Measurements from ENCODE around the gene FBN3.

Gene FBN3

DNA sequence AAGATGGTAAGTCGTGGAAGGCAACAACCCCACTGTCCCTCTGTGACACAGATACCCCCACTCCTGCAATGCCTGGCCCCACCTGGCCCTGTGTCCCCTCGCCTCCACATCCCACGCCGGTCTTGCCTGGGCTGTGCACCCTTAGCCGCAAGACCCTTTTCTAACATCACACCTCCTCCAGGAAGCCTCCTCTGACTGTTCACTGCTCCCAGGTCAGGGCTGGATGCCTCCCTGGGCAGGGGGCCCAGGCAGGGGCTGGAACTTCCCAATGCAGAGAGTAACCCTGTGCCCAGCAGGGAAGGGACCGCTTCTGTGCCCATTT is 1.3 kb downstream of the FBN3 start:
- no peak for DNase-seq

DNA sequence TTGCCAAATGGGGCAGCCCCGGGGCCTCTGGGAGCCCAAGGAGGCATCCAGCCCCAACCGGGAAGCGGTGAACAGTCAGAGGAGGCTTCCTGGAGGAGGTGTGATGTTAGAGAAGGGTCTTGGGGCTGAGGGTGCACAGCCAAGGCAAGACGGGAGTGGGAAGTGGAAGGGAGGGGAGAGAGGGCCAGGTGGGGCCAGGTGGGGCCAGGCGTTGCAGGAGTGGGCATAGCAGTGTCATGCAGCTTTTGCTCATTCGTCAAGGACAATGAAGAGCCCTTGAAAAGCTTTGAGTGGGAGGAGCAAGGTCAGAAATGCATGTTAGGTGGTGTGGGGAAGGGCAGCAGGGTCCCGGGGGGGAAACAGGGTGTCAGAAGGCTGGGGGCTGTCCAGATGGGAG is 1.8 kb downstream of the FBN3 start:
- no peak for DNase-seq

DNA sequence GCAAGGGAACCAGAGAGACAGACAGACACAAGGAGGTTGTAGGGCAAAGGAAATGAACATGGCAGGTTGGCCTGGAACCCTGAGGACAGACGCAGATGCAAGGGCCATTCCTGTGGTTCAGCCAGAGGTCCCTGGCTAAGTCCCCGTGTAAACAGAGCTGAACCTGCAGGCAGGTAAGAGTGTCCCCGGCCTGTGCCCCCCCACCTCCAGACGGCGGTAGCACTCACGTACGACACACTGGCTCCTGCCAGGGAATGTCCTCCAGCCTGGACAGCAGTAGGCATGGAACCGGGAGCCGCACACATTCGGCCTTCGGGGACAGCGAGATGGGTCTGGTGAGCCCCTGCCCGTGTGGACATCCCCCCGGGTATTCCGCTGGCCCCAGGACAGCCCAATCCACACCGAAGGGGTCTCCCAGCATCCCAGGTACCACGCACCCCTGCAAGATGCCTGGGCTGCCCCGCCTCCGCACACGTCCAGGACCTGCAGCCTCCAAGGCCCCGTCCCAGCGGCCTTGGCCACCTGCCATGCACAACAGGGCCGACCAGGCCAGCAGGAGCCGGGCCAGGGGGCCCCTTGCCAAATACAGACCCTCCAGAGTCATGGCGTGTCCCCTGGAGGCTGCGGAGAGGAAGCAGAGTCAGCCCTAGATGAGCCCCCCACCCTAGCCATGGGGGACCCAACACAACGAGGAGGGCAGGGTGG is 2.4 kb downstream of the FBN3 start:
- no peak for DNase-seq

DNA sequence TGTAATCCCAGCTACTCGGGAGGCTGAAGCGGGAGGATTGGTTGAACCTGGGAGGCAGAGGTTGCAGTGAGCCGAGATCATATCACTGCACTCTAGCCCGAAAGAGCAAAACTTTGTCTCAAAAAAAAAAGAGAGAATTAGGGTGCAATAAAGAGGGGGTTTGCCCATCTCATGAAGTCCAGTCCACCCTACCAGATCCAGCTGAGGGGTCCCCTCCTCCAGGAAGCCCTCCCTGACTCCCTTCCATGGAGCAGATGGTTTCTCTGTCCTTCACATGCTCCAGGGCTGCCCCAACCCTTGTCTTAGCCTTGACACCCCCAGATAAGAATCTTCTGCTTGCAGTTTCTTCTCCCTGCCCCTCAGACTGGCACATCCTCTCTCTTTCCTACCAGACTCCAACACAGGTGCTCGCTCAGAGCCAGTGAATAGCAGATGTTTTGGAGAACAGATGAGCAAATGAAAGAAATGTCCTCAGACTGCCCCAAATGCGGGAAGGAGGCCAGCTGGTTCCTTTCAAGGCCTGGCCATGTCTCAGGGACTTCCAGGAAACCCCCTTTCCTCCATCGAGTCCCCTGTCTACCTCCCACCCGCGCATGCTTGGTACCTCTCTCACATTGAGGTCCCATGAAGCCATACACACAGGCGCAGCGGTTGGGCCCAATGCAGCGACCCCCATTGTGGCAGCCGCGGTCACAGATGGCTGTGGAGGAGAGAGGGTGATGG is 5.0 kb downstream of the FBN3 start:
- DNase-seq, result no peak

DNA sequence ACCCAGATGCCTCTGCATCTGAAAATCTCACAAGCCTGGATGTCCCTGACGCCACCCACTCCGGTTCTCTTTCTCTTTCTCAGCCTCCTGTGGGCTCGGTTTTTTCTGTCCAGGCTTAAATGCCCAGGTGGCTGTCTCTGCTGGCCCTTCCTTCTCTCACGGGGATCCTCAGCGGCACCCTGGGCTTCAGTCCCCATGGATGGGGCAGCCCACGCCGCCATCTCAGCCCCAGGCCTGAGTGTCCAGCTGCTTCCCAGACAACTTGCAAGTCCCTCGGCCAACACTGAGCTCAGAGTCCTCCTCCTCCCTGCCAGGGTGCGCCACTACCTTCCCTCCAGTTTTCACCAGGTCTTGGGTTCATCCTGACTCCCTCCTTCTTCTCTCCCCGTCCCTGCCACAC is 6.4 kb downstream of the FBN3 start:
- no peak for DNase-seq

DNA sequence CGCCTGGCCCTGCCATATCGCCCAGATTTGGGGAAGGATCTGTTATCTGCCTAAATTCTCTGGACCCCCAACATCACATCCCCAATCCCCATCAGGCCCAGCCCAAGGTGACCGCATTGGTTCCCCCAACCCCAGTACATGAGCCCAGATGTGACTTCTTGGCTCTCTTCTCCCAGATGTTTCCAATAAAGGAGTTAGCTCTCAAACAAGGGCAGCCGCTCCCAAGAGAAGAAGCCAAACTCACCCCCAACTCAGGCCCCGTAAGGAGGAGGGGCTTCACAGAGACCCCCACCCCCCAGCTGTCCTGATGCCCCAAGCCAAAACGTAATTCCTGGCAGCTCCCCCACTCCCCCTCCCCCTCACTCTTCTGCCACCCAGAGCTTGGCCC is 6.9 kb downstream of the FBN3 start:
- DNase-seq, result no peak

DNA sequence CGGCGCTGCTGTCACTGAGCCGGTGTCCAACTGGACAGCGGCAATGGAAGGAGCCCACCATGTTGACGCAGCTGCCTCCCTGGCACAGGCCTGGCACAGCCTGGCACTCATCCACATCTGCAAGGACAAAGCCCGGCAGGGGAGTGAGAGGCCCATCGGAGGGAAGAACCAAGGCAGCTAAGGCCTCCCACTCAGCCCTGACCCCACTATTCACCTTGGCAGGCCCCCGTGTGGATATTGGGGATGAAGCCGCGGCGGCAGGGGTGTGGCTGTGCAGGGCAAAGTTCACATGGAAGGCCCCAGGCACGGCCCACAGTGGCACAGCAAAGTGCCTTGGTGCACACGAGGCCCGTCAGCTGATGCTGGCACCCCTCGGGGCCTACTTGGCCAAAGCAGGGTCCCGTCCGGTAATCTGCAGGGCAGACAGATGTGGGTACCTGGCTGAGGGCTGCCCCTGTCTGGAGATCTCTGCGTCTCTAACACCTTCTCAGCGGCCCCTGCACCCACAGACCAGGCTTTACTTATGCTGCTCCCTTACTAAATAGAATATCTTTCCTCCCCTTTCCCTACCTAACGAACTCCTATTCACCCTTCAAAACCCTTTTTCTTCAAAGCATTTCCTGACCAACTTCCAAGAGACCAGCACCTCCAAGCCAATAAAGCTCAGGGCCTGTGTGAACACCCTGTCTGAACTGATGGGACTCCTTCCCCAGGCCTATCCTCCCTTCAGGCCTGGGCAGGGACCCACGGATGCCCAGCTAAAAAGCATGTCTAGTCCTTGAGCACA is 7.5 kb downstream of the FBN3 start:
- DNase-seq, result no peak

DNA sequence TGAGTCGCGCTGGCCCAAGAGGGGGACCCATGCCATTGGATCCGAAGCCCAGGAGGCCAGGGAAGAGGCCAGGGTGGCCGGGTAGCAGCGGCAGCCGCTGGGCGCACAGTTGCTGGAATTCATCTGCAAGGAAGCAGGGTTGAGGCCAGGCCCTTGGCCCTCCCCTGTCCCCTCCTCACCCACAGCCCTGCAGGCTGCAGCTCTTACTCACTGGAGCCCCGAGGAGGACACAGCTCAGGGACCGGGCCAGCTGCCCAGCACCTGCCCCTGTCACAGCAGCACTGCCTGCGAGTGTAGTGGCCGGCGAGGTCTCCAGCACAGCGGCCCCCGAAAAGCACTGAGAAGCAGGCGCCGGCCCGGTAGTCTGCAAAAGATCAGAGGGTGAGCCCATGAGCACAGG is 11.2 kb downstream of the FBN3 start:
- no peak for DNase-seq

DNA sequence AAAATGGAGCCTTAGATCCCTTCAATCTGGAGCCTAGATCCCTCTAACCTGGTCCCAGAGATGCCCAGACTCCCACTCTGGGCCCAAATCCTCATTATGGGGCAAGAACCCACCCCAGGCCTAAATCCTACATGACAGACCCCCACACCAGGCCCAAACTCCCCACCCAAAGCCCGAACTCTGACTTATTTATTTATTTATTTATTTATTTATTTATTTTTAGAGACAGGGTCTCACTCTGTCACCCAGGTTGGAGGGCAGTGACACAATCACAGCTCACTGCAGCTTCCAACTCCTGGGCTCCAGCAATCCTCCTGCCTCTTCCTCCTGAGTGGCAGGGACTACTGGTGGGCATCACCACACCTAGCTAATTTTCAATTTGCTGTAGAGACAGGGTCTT is 12.0 kb downstream of the FBN3 start:
- no peak for DNase-seq

DNA sequence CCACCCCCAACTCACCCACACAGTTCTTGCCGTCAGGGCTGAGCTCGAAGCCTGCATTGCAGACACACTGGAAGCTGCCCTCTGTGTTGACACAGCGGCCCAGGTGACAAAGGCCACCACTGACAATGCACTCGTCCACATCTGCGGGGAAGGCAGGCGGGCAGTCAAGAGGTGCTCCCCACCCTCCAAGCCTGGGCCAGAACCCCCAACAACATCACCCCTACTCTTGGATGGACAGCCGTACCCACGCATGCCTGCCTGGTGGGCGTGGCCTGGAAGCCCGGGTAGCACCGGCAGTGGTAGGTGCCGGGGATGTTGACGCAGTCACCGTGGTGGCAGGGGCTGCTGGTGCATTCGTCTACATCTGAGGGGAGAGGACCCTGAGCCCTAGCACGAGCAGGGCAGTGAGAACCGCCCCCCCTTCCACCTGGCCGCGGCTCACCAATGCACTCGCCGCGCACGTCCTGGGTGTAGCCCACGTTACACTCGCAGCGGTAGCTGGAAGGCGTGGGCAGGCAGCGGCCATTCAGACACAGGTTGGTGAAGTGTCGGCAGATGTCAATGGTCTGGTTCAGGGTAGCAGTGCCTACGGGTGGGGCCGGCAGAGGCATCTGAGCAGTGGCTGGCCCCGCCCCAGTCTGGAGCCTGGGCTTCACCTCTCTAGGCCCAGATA is 13.3 kb downstream of the FBN3 start:
- no peak for DNase-seq

DNA sequence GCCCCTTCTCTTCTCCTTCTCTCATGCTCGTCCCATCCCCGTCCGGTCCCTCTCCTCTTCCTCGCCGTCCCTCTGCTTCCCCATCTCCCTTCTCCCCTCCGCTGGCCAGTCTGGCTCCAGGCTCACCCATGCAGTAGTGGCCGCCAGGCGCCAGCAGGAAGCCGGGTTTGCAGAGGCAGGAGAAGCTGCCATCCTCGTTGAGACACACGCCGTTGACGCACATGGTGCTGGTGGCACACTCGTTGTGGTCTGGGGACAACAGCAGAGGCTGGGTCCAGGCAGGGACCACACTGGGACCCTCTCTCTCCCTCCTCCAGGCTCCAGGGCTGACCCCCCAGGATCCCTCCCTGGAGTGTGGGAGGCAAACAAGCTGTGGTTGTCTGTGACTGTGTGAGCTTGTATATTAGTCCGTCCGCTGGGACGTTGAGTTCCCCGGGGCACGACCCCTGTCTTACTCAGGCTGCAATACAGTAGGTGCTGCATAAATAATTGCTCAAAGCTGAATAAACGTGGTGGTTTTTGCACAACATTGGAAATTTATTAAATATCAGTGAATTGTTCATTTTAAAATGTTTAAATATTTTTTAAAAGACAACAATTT is 16.4 kb downstream of the FBN3 start:
- DNase-seq, result no peak

DNA sequence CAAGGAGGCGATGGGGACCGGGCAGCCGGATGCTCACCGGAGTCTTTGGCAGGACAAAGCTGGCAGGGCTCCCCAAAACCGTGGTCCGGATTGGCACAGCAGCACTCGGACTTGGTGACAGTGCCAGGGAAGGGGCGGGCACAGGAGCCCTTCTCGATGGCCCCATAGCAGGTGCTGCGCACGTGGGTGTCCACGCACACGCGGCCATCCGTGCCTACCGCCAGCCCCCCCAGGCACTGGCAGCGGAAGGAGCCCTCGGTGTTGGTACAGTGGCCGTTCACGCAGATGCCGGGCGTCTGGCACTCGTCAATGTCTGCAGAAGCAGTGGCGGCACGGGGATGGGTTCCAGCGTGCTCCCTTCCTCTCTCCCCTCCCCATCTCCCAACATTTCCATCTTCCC is 17.9 kb downstream of the FBN3 start:
- DNase-seq, result no peak

DNA sequence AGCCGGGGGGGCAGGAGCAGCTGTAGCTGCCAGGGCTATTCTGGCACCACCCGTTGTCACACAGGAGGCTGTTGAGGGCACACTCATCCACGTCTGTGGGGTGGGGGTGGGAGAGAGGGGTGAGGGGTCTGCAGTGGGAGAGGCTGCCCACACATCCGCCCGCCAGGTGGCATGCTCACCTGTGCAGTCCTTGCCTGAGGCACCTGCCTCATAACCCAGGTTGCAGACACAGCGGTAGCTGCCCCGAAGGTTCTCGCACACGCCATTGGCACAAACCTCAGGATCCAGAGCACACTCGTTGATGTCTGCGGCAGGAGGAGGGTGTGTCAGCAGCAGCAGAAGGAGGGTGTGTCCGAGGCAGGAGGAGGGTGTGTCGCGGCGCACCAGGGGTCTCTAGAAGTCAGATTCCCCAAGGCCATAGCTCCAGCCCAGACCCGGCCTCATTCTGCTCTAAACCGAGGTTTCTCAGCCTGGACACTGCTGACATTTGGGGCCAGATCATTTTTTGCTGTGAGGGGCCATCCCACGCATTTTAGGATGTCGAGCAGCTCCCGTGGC is 20.3 kb downstream of the FBN3 start:
- DNase-seq, result no peak

DNA sequence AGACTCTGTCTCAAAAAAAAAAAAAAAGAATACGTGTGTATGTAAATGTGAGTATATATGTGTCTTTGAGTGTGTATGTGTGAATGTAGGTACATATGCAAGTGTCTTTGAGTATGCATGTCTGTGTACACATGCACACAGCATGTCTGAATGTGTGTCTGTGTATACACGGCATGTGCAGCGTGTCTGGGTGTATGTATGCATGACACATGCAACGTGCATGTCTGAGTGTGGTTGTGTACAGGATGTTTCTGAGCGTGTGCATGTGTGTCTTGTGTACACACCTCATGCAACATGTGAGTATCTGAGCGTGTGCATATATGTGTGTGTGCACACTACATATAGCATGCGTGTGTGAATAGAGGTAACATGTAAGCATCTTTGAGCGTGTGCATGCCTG is 20.8 kb downstream of the FBN3 start:
- DNase-seq, result no peak

DNA sequence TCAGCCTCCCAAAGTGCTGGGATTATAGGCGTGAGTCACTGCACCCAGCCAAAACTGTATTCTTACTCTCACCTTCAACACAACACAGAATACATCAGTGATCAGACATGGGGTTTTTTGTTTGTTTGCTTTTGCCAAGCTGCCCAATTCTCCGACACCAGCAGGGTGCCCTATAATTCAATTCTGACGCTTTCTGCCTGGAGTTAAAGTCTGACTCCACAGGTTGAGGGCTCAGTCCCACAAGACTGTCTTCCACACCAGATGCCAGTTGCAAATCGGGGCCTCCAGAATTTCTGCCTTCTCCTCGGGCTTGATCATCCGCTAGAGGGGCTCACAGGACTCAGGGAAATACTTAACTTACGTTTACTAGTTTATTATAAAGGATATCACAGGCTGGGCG is 22.1 kb downstream of the FBN3 start:
- DNase-seq, result no peak

DNA sequence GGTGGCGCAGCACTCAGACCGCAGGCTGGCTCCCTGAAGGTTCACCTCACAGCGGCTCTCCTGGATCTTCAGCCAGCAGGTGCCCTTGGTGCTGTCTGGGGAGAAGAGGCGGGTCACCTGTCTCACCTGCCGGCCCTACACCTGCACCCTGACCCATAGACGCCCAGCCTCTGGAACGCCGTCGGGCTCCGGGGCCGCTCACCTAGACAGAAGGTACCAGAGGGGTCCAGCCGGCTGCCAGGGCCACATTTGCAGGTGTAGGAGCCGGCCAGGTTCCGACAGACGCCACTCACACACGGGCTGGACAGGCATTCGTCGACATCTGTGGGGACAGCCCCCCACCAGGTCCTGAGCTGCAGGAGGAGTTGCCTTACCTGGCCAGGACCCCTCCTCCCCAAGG is 22.9 kb downstream of the FBN3 start:
- DNase-seq, result no peak

DNA sequence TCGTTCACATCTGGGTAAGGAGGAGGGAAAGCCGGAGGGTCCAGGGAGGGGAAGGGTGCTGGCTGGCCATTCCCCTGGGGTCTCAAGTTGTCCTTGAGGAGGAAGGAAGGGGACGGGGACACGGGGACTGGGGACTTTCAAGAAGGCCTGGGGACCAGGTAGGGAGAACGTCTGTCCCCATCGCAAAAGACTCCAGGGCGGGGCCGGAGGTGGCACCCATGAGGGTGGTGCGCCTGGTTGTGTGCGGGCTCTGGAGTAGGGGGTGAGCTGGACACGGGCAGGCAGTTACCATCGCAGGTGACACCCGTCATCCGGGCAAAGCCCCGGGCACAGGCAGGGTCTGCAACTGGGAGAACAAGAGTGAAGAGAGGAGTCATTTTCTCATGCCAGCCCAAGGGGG is 23.4 kb downstream of the FBN3 start:
- no peak for DNase-seq

DNA sequence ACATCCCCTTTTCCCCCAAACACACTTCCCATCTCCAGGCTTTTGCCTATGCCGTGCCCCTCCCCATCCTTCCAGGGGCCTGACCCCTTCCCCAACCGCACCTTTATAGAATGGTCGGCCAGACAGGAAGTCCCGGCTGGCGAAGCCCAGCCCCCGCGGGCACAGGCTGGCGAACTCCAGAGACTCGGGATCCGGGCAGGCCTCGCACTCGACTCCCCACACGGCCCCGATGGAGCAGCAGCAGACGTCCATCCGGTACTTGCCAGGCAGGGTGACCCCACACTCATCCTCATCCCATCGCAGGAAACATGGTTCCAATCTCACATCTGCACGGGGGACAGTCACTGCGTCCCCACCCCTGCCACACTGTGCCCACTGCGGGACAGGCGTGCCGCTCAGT is 25.7 kb downstream of the FBN3 start:
- no peak for DNase-seq

DNA sequence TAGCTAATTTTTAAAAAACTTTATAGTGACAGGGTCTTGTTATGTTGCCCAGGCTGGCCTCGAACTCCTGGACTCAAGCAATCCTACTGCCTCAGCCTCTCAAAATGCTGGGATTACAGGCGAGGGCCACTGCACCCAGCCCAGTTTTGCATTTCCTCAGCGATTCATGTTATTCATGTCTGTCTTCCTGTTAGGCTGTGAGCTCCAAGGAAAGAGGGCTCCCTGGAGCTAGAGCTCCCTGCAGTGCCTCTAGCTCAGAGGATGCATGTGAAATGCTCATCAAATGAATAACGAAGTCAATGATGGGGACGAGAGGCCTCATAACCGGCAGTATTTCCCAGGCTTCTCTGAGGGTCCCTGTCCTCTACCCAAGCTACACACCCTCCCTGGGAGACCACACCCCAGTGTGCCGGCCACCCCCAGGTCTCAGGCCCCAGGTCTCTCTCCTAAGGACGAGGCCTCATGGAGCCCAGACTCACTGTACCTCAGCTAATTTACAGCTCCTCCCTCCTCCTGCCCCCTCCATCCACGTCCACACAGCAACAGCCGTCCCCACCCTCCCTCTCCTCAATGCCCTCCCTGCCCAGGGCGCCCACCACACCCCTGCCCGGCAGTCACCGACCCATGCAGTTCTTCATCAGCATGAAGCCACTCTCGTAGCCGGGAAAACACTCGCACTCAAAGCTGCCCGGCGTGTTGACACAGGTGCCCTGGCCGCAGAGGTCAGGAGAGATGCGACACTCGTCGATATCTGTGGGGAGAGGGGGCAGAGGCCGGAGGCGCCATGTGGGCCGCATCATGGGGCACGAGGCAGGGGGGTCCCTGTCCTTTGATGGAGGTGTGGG is 28.5 kb downstream of the FBN3 start:
- no peak for DNase-seq

DNA sequence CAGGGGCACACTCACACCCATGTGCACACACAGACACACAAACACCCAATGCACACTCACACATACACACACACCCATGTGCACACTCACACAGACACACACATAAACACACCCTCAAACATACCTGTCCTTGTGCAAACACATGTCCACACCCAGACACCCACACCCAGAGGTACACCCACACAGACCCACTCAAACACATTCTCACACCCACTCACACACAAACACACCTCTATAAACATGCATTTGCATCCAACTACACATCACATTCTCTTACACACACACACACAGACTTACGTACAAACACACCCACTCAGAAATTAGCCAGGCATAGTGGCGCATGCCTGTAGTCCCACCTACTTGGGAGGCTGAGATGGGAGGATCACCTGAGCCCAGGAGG is 31.4 kb downstream of the FBN3 start:
- no peak for DNase-seq

DNA sequence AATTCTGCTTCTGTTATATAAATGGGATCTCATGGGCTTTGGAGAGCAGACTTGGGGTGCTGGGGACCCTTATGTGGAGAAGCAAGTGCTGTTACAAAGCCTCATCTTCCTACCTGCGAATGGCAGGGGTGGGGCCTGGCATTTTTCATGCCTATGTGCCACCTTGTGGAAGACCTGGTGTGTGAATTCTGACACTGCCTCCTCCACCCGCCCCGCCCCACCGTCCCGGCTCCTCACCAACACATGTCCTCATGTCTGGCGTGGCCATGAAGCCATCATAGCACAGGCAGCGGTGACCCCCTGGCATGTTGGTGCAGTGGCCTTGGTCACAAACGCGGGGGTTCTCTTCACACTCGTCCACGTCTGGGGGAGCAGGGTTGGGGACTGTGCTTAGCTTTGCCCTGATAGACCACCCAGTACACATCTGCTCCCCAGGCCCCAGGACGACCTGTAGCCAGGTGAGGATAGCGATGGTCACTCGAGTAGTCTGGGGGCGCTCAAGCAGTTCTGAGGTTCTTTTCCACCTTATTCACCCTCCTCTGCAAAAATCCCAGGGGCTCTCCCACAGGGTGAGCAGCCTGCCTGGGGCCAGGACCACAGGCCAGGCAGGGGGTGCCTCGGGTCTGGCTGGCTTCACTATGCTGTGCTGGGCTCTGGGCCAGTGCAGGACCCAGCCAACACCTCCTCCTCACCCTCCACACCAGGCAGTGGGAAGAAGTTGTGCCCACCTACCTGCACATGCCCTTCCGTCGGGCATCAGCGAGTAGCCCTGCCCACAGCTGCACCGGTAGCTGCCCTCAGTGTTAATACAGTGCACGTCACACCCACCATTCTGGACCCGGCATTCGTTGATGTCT is 32.7 kb downstream of the FBN3 start:
- no peak for DNase-seq

All from 8988T (cell line).